HepG2 (cell line): ENCODE data around the gene ZNF554. TPM values are rescaled to one million over a fixed set of nuclear protein-coding genes. Genes with fewer than 3 reads are reported as not detected.

Experiments used
- HES4 ChIP-seq: sonication (generic); formaldehyde crosslinking; IDR thresholded peaks from 2 replicates; pipeline ENCODE4 v1.9.0; 2021; ENCODE audit warnings: mild to moderate bottlenecking, missing genetic modification reagents, borderline replicate concordance
- HMGA1 ChIP-seq: sonication (generic); formaldehyde crosslinking; conservative IDR thresholded peaks from 2 replicates; pipeline ENCODE4 v1.4.0; 2020; ENCODE audit warnings: missing genetic modification reagents
- MIXL1 ChIP-seq: IDR thresholded peaks from 2 replicates; pipeline ENCODE4 v1.6.1; 2016
- NCOA5 ChIP-seq: sonication (generic); formaldehyde crosslinking; IDR thresholded peaks from 2 replicates; pipeline ENCODE4 v1.4.0; 2020; ENCODE audit warnings: missing genetic modification reagents
- PRMT3 ChIP-seq: sonication (generic); formaldehyde crosslinking; IDR thresholded peaks from 2 replicates; pipeline ENCODE4 v1.8.1; 2022; ENCODE audit warnings: low read depth, mild to moderate bottlenecking, moderate library complexity, missing genetic modification reagents, borderline replicate concordance
- REXO4 ChIP-seq: sonication (generic); formaldehyde crosslinking; IDR thresholded peaks from 2 replicates; pipeline ENCODE4 v1.8.0; 2022; ENCODE audit warnings: missing genetic modification reagents, mild to moderate bottlenecking, borderline replicate concordance
- ZBTB42 ChIP-seq: sonication (generic); formaldehyde crosslinking; IDR thresholded peaks from 2 replicates; pipeline ENCODE4 v1.5.0; 2020; ENCODE audit warnings: mild to moderate bottlenecking, missing genetic modification reagents
- ZFP82 ChIP-seq: sonication (generic); formaldehyde crosslinking; IDR thresholded peaks from 2 replicates; pipeline ENCODE4 v1.5.1; 2020; ENCODE audit warnings: mild to moderate bottlenecking, missing genetic modification reagents, borderline replicate concordance
- ZNF17 ChIP-seq: sonication (generic); formaldehyde crosslinking; IDR thresholded peaks from 2 replicates; pipeline ENCODE4 v1.5.0; 2020; ENCODE audit warnings: mild to moderate bottlenecking, missing genetic modification reagents
- ZNF207 ChIP-seq: fragments of 450-650 bp; IDR thresholded peaks from 2 replicates; pipeline ENCODE4 v1.6.1; 2016; ENCODE audit warnings: antibody characterized with exemption, borderline replicate concordance
- ZNF30 ChIP-seq: sonication (generic); formaldehyde crosslinking; IDR thresholded peaks from 2 replicates; pipeline ENCODE4 v1.5.0; 2020; ENCODE audit warnings: mild to moderate bottlenecking, missing genetic modification reagents
- ZNF333 ChIP-seq: sonication (generic); formaldehyde crosslinking; IDR thresholded peaks from 2 replicates; pipeline ENCODE4 v1.4.0; 2020; ENCODE audit warnings: mild to moderate bottlenecking, missing genetic modification reagents, borderline replicate concordance
- polyA plus RNA-seq, 8 experiments: library from polyadenylated mRNA; depleted of rRNA in 3 of 8; stranded (reverse) in 7 of 8; unstranded in 1 of 8; fragments of >200 nt; fragmentation: Illumina TruSeq in 4 of 8; extraction: Trizol in 4 of 8; gene quantifications; 2 replicates each; pipeline versions ENCODE4 v1.2.1 to v1.2.3, GENCODE V29; 2011 to 2016; ENCODE audit warnings: low read depth in 4 of 8, missing spikeins in 1 of 8, mixed read lengths in 1 of 8; ENCODE audit not compliant: insufficient read depth in 1 of 8
- total RNA-seq, 5 experiments: library from RNA; depleted of rRNA; stranded (reverse); fragments of >200 nt; fragmentation: Illumina TruSeq; extraction: Trizol; gene quantifications; 2 replicates each; pipeline ENCODE4 v1.2.3, GENCODE V29; 2016; ENCODE audit warnings: low read depth in 1 of 5
- TF ChIP-seq, protein P1 (sequence below): sonication (generic); formaldehyde crosslinking; IDR thresholded peaks from 2 replicates; pipeline ENCODE4 v1.4.0; 2020; ENCODE audit warnings: mild to moderate bottlenecking, missing genetic modification reagents, borderline replicate concordance
- TF ChIP-seq, protein P2 (sequence below): sonication (generic); formaldehyde crosslinking; IDR thresholded peaks from 2 replicates; pipeline ENCODE4 v1.5.0; 2020; ENCODE audit warnings: mild to moderate bottlenecking, missing genetic modification reagents, borderline replicate concordance
- TF ChIP-seq, protein P3 (sequence below): sonication (generic); formaldehyde crosslinking; IDR thresholded peaks from 2 replicates; pipeline ENCODE4 v1.9.0; 2021; ENCODE audit warnings: missing genetic modification reagents, mild to moderate bottlenecking, borderline replicate concordance
- TF ChIP-seq, protein P4 (sequence below): sonication (generic); formaldehyde crosslinking; IDR thresholded peaks from 2 replicates; pipeline ENCODE4 v1.9.0; 2021; ENCODE audit warnings: missing genetic modification reagents, borderline replicate concordance

Gene ZNF554
- total and polyA plus RNA-seq, 2 of the 13 experiments (the other 11 are each of a cell fraction or from before 2014, with no cell fraction given) = 2.2 to 2.7 TPM

DNA sequence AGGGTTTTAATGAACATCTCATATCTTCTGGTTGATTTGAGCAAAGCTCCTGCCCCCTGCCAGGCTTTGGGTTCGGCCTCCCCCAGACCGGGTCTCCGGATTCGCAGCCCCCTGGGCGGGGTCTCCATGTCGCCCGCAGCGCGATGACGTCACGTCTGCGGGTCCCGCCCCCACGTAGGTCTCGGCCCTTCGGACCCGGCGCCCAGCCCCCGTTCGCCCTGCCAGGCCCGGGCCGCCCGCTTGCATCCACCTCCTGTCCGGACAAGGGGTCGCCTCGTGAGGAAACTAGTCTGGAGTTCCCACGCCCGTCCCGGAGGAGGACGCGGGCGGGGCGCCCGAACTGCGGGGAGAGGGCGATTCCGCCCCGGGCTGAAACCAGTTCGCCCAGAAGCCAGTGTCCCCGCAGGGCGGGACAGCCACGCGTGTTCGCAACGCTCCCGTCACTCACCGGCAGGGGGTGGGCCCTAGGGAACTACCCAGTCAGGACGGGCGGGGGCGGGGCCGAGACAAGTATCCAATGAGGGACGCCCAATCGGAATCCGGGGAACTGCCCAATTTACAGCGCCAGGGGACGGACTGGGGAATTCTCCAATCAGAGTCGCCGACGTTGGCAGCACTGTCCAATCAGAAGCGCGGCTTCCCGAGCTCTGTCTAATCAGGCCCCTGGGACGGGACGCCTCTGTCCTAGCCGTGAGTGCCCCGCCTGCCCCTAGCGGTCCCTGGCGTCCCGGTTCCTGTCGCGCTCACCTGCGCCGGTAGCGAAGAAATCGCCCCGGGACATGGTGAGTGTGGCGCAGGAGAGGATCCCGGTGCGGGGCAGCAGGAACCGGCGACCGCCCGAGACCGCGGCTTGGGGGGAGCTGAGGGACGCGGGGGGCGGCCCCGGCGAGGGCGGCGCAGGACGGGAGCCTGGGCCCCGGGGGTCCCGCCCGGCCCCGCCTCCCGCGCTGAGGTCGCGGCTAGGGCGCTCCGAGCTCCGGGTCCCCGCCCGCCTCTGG, 21.4 kb downstream of the ZNF554 start, which contains the start of gene ZNF555 (continued):
- TF ChIP-seq HES4 (0 out of 2 replicates have a peak, but pooled peaks have one; percentile 47), ZNF333 (CRISPR knock-in tag) (peak; percentile 60; the same call in 1 of the 2 replicates), NCOA5 (CRISPR knock-in tag) (no peak), ZNF30 (CRISPR knock-in tag) (0 out of 2 replicates have a peak, but pooled peaks have one; percentile 69), PRMT3 (CRISPR knock-in tag) (no peak), ZNF207 (no peak), ZFP82 (CRISPR knock-in tag) (peak; percentile 65; the same call in 1 of the 2 replicates), ZNF17 (no peak), MIXL1 (CRISPR knock-in tag) (no peak), ZBTB42 (CRISPR knock-in tag) (no peak), HMGA1 (CRISPR knock-in tag) (no peak), REXO4 (no peak)
- TF ChIP-seq, protein P1, sequence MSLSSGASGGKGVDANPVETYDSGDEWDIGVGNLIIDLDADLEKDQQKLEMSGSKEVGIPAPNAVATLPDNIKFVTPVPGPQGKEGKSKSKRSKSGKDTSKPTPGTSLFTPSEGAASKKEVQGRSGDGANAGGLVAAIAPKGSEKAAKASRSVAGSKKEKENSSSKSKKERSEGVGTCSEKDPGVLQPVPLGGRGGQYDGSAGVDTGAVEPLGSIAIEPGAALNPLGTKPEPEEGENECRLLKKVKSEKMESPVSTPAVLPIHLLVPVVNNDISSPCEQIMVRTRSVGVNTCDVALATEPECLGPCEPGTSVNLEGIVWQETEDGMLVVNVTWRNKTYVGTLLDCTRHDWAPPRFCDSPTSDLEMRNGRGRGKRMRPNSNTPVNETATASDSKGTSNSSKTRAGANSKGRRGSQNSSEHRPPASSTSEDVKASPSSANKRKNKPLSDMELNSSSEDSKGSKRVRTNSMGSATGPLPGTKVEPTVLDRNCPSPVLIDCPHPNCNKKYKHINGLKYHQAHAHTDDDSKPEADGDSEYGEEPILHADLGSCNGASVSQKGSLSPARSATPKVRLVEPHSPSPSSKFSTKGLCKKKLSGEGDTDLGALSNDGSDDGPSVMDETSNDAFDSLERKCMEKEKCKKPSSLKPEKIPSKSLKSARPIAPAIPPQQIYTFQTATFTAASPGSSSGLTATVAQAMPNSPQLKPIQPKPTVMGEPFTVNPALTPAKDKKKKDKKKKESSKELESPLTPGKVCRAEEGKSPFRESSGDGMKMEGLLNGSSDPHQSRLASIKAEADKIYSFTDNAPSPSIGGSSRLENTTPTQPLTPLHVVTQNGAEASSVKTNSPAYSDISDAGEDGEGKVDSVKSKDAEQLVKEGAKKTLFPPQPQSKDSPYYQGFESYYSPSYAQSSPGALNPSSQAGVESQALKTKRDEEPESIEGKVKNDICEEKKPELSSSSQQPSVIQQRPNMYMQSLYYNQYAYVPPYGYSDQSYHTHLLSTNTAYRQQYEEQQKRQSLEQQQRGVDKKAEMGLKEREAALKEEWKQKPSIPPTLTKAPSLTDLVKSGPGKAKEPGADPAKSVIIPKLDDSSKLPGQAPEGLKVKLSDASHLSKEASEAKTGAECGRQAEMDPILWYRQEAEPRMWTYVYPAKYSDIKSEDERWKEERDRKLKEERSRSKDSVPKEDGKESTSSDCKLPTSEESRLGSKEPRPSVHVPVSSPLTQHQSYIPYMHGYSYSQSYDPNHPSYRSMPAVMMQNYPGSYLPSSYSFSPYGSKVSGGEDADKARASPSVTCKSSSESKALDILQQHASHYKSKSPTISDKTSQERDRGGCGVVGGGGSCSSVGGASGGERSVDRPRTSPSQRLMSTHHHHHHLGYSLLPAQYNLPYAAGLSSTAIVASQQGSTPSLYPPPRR (CRISPR knock-in tag) = peak; percentile 62
- TF ChIP-seq, protein P2, sequence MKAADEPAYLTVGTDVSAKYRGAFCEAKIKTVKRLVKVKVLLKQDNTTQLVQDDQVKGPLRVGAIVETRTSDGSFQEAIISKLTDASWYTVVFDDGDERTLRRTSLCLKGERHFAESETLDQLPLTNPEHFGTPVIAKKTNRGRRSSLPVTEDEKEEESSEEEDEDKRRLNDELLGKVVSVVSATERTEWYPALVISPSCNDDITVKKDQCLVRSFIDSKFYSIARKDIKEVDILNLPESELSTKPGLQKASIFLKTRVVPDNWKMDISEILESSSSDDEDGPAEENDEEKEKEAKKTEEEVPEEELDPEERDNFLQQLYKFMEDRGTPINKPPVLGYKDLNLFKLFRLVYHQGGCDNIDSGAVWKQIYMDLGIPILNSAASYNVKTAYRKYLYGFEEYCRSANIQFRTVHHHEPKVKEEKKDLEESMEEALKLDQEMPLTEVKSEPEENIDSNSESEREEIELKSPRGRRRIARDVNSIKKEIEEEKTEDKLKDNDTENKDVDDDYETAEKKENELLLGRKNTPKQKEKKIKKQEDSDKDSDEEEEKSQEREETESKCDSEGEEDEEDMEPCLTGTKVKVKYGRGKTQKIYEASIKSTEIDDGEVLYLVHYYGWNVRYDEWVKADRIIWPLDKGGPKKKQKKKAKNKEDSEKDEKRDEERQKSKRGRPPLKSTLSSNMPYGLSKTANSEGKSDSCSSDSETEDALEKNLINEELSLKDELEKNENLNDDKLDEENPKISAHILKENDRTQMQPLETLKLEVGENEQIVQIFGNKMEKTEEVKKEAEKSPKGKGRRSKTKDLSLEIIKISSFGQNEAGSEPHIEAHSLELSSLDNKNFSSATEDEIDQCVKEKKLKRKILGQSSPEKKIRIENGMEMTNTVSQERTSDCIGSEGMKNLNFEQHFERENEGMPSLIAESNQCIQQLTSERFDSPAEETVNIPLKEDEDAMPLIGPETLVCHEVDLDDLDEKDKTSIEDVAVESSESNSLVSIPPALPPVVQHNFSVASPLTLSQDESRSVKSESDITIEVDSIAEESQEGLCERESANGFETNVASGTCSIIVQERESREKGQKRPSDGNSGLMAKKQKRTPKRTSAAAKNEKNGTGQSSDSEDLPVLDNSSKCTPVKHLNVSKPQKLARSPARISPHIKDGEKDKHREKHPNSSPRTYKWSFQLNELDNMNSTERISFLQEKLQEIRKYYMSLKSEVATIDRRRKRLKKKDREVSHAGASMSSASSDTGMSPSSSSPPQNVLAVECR (CRISPR knock-in tag) = peak; percentile 90
- TF ChIP-seq, protein P3, sequence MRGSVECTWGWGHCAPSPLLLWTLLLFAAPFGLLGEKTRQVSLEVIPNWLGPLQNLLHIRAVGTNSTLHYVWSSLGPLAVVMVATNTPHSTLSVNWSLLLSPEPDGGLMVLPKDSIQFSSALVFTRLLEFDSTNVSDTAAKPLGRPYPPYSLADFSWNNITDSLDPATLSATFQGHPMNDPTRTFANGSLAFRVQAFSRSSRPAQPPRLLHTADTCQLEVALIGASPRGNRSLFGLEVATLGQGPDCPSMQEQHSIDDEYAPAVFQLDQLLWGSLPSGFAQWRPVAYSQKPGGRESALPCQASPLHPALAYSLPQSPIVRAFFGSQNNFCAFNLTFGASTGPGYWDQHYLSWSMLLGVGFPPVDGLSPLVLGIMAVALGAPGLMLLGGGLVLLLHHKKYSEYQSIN (CRISPR knock-in tag) = no peak
- TF ChIP-seq, protein P4, sequence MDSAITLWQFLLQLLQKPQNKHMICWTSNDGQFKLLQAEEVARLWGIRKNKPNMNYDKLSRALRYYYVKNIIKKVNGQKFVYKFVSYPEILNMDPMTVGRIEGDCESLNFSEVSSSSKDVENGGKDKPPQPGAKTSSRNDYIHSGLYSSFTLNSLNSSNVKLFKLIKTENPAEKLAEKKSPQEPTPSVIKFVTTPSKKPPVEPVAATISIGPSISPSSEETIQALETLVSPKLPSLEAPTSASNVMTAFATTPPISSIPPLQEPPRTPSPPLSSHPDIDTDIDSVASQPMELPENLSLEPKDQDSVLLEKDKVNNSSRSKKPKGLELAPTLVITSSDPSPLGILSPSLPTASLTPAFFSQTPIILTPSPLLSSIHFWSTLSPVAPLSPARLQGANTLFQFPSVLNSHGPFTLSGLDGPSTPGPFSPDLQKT (CRISPR knock-in tag) = no peak
